GM18499 (cell line): ENCODE measurements around the gene ZNF44.
"Not testable (repeated sequence)": the region's sequence is repeated elsewhere in the genome, so short reads cannot be mapped to it uniquely, and the experiment has no call there.

Source experiments
- ATAC-seq: cut with Tn5 transposase; IDR thresholded peaks from one replicate; pipeline ENCODE4 v1.9.1; 2021; ENCODE audit warnings: moderate number of reproducible peaks; ENCODE audit not compliant: insufficient read depth, unreplicated experiment

Gene ZNF44

DNA sequence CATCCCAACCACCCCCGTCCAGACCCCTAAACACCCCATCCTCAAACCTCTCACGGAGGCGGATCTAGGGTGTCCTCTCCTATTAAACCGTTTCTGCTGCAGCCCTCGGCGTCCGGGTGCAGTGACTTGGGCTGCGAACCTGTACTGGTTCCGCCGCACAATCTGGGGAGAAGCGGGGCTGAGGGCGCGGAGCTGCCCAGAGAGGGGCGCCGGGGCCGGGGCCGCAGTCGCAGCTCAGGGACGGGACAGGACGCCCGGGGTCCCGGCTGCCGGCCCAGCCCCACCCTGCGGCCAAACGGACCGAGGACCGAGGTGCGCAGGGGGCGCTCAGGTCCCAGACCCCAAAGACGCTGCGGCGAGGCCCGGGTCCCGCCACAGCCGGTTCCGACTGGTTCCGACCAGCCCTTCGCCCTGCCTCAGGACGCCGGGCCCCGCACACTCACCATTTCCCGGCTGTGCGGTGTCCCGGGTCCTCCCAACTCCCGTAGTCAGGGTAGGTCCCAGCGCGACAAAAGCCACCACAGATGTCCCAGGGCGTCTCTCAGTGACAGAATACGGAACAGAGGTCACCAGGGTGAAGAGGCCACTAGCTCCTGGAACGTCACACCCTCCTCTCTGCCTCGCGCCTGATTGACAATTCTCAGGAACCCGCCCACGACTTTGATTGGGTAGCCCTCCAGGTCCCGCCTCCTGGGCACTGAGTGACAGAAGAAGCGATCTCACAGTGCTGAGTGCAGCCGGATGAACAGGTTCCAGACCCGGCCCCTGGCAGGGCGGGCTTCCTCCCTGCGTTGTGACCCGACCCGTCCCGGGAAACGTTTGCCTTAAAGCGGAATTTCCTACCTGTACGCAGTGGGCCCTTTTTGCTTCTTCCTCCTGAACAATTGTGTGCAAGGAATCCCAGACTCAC is at the start of gene ZNF44:
ZNF44 (minus strand) TSS at position 635 of the 910 bp plus-strand sequence; CDS start at position 446, 189 bp downstream.
- peak; percentile 58 for ATAC-seq

DNA sequence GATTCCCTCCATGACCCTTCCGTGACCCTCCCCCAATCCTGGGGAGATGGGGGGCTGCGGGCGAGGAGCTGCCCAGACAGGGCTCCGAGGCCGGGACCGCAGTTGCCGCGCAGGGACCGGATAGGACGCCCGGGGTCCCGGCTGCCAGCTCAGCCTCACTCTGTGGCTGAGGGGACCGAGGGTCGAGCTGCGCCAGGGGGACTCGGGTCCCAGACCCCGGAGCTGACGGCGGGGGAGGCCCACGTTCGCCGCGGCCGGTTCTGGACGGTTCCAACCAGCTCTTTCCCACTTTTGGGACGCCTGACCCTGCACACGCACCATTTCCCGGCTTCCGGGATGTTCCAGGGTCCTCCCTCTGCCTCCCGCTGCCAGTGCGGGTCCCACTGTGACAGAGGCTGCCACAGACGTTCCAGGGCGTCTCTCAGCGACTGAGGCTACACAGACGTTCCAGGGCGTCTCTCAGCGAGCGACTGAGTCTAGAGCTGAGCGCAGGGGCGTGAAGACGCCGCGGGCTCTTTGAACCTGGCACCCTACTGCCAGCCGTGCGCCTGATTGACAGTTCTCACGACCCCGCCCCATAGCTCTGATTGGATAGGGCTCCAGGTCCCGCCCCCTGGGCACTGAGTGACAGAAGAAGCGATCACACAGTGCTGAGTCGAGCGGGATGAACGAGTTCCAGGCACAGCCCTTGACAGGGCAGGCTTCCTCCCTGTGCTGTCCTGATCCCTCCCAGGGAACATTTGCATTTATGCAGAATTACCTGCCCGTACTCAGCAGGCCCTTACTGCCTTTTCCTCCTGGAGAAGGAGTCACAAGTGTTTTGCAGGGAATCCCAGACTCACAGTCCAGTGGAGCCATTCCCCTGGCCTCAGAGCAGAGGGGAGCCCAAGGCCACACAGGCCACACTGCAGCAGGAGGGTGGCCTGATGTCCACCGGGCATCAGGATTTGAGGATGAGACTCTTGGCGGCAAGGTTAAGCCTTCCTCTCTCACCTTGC is 38.8 kb upstream of the ZNF44 start, which contains the start of gene ZNF563:
ZNF563 (minus strand) TSS at position 472 of the 998 bp plus-strand sequence; CDS start at position 321, 151 bp downstream.
- peak; percentile 69 for ATAC-seq

DNA sequence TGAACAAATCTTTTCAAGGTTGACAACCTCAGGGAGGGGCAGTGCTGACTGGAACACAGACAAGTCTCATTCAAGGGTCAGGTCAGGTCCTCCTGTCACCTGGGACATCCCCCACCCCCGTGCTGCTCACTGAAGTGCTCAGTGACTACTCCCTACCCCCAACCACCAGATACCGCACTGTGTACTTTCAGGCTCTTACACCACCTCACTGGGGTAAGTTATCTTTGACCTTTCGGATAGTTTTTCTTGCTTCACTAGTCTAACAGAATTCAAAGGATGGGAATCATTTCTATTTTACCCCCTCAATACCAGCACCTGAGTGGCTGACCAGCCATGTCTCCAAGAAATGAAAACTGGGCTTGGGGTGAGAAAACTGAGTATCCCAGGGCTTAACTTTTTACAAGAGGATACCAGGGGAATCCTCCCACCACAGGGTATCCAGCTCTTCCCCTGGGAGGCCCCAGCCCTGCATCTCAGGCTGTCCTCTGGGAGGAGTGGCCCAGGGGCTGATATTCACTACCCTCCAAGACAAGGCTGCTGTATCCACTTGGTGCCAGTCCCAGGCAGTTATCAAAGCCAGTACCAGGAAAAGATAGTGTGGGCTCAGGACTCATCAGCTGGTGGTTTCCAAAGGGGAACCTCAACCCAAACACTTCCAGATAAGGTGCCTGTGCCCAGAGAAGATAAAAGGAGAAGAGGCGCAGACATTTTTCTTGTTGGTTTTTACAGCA is 36.7 kb upstream of the ZNF44 start:
- ATAC-seq, result no peak

DNA sequence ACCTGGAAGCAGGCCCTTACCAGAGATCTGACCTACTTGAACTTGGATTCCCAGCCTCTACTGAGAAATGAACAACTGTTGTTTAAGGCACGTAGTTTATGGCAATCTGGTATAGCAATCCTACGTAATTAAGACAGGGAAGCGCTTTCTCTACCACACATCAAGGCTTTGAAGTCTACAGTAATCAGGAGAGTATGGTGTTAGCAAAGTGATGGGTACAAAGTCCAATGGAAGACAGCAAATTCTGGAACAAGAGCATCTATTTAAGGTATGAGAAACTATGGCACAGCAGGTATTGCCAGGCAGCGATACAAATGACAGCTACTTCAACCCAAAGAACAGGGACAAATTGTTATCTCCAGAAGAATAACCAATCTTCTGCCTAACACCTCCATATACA is 35.7 kb upstream of the ZNF44 start:
- no peak for ATAC-seq

DNA sequence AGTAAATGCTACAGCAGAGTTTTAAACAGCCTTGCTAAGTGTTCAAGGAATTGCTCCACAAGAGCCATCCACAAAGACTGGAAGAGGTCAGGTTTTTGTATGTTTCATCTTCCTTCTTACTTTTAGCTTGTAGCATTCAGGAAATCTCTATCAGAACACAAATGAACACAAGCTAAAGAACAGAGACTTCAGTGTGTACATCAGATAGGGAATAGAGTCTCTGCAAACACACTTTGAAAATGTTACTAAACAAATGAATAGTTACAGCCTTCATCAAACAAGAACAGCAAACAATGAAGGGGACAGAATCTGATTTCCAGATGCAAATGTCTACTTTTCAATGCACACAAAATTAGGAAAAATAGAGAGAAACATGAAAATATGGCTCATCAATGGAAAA is 31.0 kb upstream of the ZNF44 start:
- ATAC-seq, result no peak

DNA sequence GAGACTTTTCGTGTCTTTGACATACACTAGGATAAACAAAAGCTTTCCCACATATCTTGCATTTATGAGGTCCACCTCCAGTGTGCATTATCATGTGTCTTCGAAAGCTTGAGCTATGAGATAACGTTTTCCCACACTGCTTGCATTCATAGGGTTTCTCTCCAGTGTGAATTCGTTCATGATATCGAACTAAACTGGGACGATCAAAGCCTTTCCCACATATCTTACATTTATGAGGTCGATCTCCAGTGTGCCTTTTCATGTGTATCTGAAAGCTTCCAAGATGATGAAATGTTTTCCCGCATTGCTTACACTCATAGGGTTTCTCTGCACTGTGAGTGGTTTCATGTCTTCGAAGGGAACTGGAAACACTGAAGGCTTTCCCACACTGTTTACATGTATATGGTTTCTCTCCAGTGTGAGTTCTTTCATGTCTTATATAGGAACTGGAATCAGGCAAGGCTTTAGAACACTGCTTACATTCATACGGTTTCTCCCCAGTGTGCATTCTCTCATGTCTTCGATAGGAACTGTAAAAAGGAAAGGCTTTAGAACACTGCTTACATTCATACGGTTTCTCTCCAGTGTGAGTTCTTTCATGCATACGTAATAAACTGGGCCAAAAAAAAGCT is 24.2 kb upstream of the ZNF44 start:
- no peak for ATAC-seq

DNA sequence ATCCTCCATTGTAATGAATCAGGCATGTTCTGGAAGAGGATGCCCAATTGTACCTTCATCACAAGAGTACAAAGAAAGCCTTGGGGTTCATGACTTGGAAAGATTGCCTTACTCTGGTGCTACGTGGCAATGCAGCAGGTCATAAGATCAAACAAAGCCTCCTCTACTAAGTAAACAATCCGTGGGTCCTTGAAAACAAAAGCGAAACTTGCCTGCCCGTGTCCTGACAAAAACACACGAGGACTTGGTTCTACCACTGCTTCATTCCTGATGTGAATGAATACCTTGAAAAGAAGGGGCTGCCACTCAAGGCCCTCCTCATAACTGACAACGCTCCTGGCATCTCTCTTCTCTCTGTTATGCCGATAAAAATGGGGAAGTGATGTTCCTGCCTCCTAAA is 19.9 kb upstream of the ZNF44 start:
- ATAC-seq, result no peak

DNA sequence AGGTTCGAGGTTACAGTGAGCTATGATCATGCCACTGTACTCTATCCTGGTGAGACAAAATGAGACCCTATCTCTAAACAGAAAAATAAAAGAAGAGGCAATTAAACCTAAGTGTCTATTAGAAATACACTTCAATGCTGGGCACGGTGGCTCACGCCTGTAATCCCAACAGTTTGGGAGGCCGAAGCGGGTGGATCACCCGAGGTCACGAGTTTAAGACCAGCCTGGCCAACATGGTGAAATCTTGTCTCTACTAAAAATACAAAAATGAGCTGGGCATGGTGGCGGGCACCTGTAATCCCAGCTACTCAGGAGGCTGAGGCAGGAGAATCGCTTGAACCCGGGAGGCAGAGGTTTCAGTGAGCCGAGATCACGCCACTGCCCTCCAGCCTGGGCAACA is 14.2 kb upstream of the ZNF44 start:
- not testable (repeated sequence) for ATAC-seq

DNA sequence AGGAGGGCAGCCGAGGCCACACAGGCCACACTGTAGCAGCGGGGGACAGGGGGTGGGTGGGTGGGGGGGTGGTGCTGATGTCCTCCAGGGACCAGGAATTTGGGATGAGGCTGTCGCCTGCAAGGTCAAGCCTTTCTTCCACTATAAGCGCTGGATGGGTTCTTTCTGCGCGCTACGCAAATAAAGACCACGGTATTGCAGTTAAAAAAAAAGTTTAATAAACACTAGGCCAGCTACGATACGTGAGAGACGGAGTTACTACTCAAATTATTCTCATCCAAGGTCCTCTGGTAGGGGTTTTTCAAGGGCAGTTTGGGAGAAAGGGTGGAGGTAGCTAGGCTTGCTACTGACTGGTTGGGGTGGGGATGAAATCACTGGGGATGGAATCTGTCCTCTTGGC is 508 bp upstream of the ZNF44 start:
- ATAC-seq, result no peak

DNA sequence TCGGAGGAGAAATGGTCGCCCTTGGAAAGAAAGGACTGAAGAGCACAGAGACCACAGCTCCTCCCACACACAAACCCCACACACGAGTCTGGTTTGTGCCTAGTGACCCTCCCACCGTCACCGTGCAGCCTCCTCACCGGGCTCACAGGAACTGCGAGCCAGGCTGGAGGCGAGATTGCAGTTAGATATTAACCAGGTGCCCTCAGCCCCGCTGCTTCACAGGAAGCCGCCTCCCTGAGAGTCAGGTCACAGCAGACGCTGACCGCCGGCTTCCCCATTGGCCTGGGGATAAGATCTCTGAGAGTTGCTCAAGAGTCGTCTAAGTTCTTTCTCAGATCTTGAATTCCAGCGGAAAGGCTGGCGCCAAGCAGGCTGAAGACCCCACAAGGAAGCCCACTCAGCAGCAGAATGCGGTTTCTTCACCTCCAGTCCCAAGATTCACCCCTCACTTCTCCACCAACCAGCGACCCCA is 870 bp downstream of the ZNF44 start:
- no peak for ATAC-seq

DNA sequence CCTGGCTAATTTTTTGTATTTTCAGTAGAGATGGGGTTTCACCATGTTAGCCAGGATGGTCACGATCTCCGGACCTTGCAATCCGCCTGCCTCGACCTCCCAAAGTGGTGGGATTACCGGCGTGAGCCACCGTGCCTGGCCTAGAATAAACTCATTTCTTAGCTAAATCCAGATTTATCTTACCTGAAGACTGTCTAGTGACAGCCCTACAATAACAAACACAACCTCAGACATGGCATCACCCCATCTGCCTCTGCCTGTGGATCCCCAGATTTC is 5.0 kb downstream of the ZNF44 start:
- ATAC-seq, result no peak

DNA sequence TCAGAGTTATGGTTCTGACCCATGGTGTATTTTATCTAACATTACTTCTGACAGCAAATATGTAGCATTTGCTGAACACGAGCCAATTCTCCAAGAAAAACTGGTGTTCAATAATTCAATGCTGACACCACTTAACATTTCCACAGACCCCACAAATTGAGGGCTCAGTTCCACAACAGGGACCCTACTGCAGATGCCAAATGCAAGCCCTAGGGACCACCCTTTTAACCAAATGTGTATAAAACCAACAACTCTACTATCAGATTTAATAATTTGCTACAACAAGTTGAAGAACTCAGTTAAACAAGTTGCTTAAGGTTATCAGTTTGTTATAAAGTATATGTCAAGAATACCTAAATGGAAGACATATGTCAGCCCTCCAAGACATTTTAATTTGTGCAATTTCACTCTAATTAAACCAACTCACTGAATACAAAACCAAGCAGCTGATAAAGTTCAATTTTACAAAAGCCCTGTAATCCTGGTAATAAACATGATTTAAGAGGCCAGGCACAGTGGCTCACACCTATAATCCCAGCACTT is 6.7 kb downstream of the ZNF44 start:
- no peak for ATAC-seq

DNA sequence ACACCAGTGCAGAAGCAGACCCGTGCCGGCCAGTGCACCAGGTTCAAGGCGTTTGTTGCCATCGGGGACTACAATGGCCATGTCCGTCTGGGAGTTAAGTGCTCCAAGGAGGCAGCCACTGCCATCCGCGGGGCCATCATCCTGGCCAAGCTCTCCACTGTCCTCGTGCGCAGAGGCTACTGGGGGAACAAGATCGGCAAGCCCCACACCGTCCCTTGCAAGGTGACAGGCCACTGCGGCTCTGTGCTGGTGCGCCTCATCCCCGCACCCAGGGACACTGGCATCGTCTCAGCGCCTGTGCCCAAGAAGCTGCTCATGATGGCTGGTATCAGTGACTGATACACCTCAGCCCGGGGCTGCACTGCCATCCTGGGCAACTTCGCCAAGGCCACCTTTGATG is 10.1 kb downstream of the ZNF44 start:
- no peak for ATAC-seq

DNA sequence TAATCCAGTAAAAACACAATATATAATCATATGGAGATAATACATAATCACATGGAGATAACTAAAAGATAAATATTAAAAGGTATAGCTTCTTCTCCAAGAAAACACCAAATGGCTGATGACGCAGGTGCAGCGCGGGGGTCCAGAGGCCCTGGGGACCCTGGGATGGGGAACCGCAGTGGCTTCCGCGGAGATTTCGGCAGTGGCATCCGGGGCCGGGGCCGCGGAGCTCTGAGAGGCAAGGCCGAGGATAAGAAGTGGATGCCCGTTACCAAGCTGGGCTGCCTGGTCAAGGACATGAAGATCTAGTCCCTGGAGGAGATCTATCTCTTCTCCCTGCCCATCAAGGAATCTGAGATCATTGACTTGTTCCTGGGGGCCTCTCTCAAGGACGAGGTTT is 10.5 kb downstream of the ZNF44 start:
- no peak for ATAC-seq

DNA sequence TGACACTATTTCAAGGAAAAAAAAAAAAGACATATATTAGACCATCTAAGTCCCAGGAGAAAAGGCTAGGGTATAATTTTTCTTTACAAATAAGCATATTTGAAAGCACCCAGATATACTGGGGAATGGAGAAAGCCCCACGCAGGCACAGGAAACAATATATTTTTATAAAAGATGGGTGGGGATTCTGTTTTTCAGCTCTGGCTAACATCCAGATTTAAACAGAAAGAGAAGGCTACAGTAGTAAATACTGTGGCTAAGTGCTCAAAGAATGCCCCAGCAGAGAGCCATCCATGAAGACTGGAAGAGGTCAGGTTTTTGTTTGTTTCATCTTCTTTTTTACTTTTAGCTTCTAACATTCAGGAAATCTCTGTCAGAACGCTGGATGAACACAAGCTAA is 16.0 kb downstream of the ZNF44 start:
- ATAC-seq, result no peak

DNA sequence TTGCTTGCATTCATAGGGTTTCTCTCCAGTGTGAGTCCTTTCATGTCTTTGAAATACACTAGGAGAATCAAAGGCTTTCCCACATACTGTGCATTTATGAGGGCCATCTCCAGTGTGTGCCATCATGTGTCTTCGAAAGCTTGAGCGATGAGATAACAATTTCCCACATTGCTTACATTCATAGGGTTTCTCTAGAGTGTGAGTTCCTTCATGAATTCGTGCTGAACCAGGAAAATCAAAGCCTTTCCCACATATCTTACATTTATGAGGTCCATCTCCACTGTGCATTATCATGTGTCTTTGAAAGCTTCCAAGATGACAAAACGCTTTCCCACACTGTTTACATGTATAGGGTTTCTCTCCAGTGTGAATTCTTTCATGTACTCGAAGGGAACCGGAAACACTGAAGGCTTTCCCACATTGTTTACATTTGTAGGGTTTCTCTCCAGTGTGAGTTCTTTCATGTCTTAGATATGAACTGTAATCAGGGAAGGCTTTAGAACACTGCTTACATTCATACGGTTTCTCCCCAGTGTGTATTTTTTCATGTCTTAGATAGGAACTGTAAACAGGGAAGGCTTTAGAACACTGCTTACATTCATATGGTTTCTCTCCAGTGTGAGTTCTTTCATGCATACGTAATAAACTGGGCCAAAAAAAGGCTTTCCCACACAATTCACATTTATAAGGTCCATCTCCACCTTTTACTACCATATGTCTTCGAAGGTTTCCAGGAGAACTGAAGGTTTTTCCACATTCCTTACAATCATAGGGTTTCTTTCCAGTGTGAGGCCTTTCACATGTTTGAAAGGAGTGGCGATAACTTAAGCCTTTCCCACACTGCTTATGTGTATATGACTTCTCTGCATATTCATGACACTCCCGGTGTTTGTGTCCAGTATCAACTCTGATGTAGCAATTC is 21.4 kb downstream of the ZNF44 start:
- ATAC-seq, result no peak

DNA sequence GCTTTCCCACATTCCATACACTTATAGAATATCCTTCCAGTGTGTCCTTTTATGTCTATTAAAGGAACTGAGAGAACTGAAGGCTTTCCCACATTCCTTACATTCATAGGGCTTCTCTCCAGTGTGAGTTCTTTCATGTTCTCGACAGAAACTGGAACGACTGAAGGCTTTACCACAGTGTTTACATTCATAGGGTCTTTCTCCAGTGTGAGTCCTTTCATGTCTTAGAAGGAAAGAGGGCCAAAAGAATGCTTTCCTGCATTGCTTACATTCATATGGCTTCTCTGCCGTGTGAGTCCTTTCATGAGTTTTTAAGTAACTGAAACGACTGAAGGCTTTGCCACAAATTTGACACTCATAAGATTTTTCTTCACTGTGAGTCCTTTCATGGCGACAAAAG is 22.3 kb downstream of the ZNF44 start:
- no peak for ATAC-seq

DNA sequence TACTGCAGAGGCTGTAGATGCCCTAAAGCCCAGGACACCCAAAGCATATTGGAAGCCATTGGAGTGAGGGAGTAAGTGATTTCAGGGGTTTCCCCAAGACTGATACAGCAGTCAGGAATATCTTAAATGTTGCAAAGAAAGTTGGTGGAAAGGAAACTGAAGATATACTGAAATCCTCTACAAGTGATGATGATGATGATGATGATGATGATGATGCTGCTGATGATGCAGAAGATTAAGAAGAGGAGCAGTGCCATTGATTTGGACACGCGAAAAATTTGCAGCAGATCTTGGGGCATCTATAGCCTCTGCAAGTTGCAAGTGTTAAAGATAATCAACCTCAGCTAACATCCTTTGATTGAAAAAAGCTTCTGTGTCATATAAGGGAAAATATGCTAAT is 23.8 kb downstream of the ZNF44 start:
- no peak for ATAC-seq
